ENCODE measurements around the gene LAMTOR4. TPM values are rescaled to one million over a fixed set of nuclear protein-coding genes. Genes with fewer than 3 reads are reported as not detected.

The LAMTOR4 gene
- total and polyA plus RNA-seq, 2 of the 13 experiments (the other 11 are each of a cell fraction or from before 2014, with no cell fraction given), result 115 to 118 TPM

DNA sequence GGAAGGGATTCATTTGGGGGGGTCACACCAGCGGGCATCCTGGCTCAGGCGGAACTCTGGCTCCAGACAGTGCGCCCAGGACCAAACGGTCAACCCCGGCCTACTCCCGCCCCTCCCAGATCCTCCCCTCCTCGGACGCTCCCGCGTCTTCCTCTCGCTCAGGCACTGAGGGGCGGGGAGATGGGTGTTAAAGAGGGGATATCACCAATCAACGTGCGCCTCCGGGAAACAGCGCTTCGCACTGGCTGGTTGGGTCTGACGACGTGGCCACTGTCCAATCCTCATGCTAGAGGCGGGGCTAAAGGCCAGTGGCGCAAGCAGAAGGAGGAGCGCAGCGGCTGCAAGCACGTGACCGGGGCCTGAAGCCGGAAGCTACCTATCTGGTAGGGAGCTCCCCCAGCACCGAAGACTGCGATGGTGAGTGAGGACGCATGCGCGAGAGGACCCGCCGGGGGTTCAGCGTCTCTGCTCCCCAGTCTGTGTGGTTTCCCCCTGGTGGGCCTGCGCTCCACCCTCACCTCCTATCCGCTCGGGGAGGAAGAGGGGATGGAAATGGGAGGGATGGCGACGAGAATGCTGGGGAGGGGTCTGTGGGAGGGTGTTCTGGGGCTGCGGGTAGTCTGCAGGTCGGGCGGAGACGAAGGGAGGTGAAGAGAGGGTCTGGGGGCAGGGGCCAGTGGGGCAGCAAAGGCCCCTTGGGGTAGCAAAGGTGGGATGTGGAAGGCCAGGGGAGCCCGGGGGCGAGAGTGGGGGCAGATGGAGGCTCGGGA lies at the start of gene LAMTOR4 (continued):
- TF ChIP-seq, protein P1, sequence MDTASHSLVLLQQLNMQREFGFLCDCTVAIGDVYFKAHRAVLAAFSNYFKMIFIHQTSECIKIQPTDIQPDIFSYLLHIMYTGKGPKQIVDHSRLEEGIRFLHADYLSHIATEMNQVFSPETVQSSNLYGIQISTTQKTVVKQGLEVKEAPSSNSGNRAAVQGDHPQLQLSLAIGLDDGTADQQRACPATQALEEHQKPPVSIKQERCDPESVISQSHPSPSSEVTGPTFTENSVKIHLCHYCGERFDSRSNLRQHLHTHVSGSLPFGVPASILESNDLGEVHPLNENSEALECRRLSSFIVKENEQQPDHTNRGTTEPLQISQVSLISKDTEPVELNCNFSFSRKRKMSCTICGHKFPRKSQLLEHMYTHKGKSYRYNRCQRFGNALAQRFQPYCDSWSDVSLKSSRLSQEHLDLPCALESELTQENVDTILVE (CRISPR knock-in tag; IDR thresholded peaks at IDR 0.05), result peak; percentile 68; the same call in 1 of the 2 replicates
- TF ChIP-seq RFX5 (IDR thresholded peaks at IDR 0.05; ENCODE audit: low read depth, low read length) (peak; percentile 53; the same call in 1 of the 2 replicates), ZNF232 (CRISPR knock-in tag; IDR thresholded peaks at IDR 0.05; ENCODE audit: borderline replicate concordance) (peak; percentile 83; the same call in 1 of the 2 replicates), ZHX1 (CRISPR knock-in tag; IDR thresholded peaks at IDR 0.05; ENCODE audit: low read depth) (no peak), ZSCAN20 (CRISPR knock-in tag; IDR thresholded peaks at IDR 0.05; ENCODE audit: borderline replicate concordance) (no peak), ZNF12 (CRISPR knock-in tag; IDR thresholded peaks at IDR 0.05) (no peak), NCOR1 (IDR thresholded peaks at IDR 0.05; ENCODE audit: borderline replicate concordance, low read length) (no peak), CENPBD1 (CRISPR knock-in tag; IDR thresholded peaks at IDR 0.05; ENCODE audit: borderline replicate concordance, low read depth) (no peak), SKI (IDR thresholded peaks at IDR 0.05; ENCODE audit: partially characterized antibody) (peak; percentile 7), ZNF337 (CRISPR knock-in tag; IDR thresholded peaks at IDR 0.05; ENCODE audit: borderline replicate concordance, low read depth) (peak; percentile 39; the same call in 1 of the 2 replicates), NR2C2 (CRISPR knock-in tag; IDR thresholded peaks at IDR 0.05; ENCODE audit: borderline replicate concordance) (no peak), TBL1XR1 (IDR thresholded peaks at IDR 0.05; ENCODE audit: borderline replicate concordance, low read length, partially characterized antibody) (no peak), JARID2 (CRISPR knock-in tag; IDR thresholded peaks at IDR 0.05; ENCODE audit: insufficient replicate concordance) (no peak), ZNF598 (CRISPR knock-in tag; IDR thresholded peaks at IDR 0.05; ENCODE audit: borderline replicate concordance) (peak; percentile 16; the same call in 1 of the 2 replicates), TBX2 (CRISPR knock-in tag; IDR thresholded peaks at IDR 0.05; ENCODE audit: borderline replicate concordance) (peak; percentile 50; the same call in 1 of the 2 replicates), PRPF4 (IDR thresholded peaks at IDR 0.05; ENCODE audit: low read depth, low read length, poor library complexity, severe bottlenecking) (no peak), ZNF431 (CRISPR knock-in tag; IDR thresholded peaks at IDR 0.05; ENCODE audit: borderline replicate concordance, low read depth) (no peak), ZNF225 (CRISPR knock-in tag; IDR thresholded peaks at IDR 0.05) (no peak; the same call in 1 of the 2 replicates), SRSF1 (optimal IDR thresholded peaks at IDR 0.05; ENCODE audit: low read depth, low read length) (peak; percentile 78)
- TF ChIP-seq, protein P2, sequence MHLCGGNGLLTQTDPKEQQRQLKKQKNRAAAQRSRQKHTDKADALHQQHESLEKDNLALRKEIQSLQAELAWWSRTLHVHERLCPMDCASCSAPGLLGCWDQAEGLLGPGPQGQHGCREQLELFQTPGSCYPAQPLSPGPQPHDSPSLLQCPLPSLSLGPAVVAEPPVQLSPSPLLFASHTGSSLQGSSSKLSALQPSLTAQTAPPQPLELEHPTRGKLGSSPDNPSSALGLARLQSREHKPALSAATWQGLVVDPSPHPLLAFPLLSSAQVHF (CRISPR knock-in tag; IDR thresholded peaks at IDR 0.05), result no peak
